Gastroesophageal sphincter (tissue), 4 donors: ENCODE results near the gene POSTN. TPM values are rescaled to one million over a fixed set of nuclear protein-coding genes. Genes with fewer than 3 reads are reported as not detected.
A peak's percentile ranks its signal among the peaks of the same experiment; 100 is the strongest.

Experiments used
- ATAC-seq: fragments of 150-250 bp; one replicate; pipeline ENCODE4 v1.9.1; 2016; ENCODE audit warnings: mild to moderate bottlenecking, moderate library complexity
- H3K27ac ChIP-seq, 4 donors: fragments of 200-600 bp; sonication (generic) in 3 of 4; 1 replicate in 3 of 4; 2 replicates in 1 of 4; pipeline ENCODE4 v1.5.1; 2016 to 2019
- H3K27me3 ChIP-seq: fragments of 200-600 bp; sonication (generic); one replicate; pipeline ENCODE4 v1.5.1; 2019
- H3K36me3 ChIP-seq, 2 donors: fragments of 200-600 bp; sonication (generic); one replicate each; pipeline ENCODE4 v1.5.1; 2019; ENCODE audit warnings: control low read depth in 1 of 2
- H3K4me1 ChIP-seq, 3 donors: fragments of 200-600 bp; sonication (generic); 1 replicate in 2 of 3; 2 replicates in 1 of 3; pipeline ENCODE4 v1.5.1; 2016 to 2019; ENCODE audit warnings: control low read depth in 2 of 3
- H3K4me3 ChIP-seq, 2 donors: fragments of 200-600 bp; sonication (generic); one replicate each; pipeline ENCODE4 v1.5.1; 2019; ENCODE audit warnings: mild to moderate bottlenecking in 1 of 2, moderate library complexity in 1 of 2
- H3K9me3 ChIP-seq, 3 donors: fragments of 200-600 bp; sonication (generic); one replicate each; pipeline ENCODE4 v1.5.1; 2017 to 2019; ENCODE audit warnings: control low read depth in 2 of 3
- EP300 ChIP-seq: sonication (generic); formaldehyde crosslinking; IDR thresholded peaks from one replicate; pipeline ENCODE4 v1.6.1; 2017; ENCODE audit warnings: antibody characterized with exemption, mild to moderate bottlenecking
- POLR2A ChIP-seq, 2 donors: fragments of 450-650 bp; IDR thresholded peaks; one replicate each; pipeline ENCODE4 v1.6.1; 2017; ENCODE audit warnings: antibody characterized with exemption in 2 of 2, mild to moderate bottlenecking in 2 of 2, moderate library complexity in 1 of 2
- POLR2AphosphoS5 ChIP-seq: sonication (generic); formaldehyde crosslinking; IDR thresholded peaks from one replicate; pipeline ENCODE4 v1.6.1; 2017; ENCODE audit warnings: antibody characterized with exemption
- WGBS, 2 donors: methylation state at CpG; one replicate each; pipeline ENCODE4 v1.1.5; 2018; ENCODE audit warnings: low coverage in 1 of 2; 5-methylcytosine and 5-hydroxymethylcytosine counted together
- total RNA-seq, 4 donors: library from RNA; depleted of rRNA; stranded (reverse); fragments of >200 nt; gene quantifications; one replicate each; pipeline ENCODE4 v1.1.0, GENCODE V29; 2016
- TF ChIP-seq, protein P1 (sequence below), 4 experiments: fragments of 200-600 bp in 2 of 4; fragments of 450-650 bp in 2 of 4; sonication (generic) in 1 of 4; IDR thresholded peaks; one replicate each; pipeline ENCODE4 v1.5.1; 2017 to 2019; ENCODE audit warnings: antibody characterized with exemption in 4 of 4, mild to moderate bottlenecking in 2 of 4, moderate library complexity in 2 of 4

POSTN gene
- total RNA-seq, 4 donors from 2014 or later, result 19.0 to 119 (median 55.2) TPM

DNA sequence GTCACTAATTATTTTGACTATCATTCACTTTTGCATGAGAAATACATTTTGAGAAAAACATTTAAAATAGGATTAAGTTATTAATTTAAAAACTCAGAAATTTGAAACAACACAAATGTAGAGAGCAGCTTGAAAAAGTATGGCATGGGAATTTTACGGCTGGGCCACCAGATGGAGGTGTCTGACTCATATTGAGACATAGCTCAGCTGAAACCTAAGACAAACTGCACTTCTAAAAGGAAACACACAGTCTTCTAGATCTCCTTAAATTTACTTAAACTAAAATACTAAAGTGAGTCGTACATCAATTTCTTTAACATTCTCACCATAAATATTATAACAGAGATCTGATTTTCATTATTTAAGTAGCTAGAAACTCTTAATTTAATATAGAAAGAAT, 41.9 kb upstream of the POSTN start:
- no peak for ATAC-seq
- no peak overlapping the region for H3K4me3 ChIP-seq
- TF ChIP-seq, protein P1, sequence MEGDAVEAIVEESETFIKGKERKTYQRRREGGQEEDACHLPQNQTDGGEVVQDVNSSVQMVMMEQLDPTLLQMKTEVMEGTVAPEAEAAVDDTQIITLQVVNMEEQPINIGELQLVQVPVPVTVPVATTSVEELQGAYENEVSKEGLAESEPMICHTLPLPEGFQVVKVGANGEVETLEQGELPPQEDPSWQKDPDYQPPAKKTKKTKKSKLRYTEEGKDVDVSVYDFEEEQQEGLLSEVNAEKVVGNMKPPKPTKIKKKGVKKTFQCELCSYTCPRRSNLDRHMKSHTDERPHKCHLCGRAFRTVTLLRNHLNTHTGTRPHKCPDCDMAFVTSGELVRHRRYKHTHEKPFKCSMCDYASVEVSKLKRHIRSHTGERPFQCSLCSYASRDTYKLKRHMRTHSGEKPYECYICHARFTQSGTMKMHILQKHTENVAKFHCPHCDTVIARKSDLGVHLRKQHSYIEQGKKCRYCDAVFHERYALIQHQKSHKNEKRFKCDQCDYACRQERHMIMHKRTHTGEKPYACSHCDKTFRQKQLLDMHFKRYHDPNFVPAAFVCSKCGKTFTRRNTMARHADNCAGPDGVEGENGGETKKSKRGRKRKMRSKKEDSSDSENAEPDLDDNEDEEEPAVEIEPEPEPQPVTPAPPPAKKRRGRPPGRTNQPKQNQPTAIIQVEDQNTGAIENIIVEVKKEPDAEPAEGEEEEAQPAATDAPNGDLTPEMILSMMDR (IDR thresholded peaks at IDR 0.05), result peak in 2 of 4 experiments; percentile 25
- TF ChIP-seq POLR2AphosphoS5 (no peak), POLR2A (IDR thresholded peaks at IDR 0.05) (no peak), EP300 (no peak)
- no peak overlapping the region for H3K27ac ChIP-seq
- no peaks in the 10 kb centered on the region for H3K4me1 ChIP-seq
- 10 to 15% methylated on average over 2 of the region's 2 CpGs for WGBS, 2 donors
- H3K36me3 ChIP-seq, result no peaks in the 10 kb centered on the region
- H3K27me3 ChIP-seq, result no peaks in the 10 kb centered on the region
- H3K9me3 ChIP-seq, result no peaks in the 10 kb centered on the region

DNA sequence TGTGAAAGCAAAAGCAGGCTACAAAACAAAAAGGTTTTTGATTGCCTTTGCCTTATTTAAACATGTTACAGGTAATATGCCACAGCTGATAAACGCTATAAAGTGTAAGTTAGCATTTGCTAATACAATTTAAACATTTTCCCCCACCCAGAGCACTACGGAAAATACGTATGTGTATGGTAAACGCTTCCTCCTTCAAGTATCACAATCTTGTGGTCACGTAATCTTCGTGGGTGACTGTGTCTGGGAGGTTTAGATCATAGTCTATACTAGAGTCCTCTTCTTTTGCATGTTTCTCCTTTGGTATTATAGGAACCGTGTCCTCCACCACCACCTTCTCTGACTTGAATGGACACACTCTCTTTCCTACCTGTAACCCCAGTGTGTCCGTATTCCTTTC, 38.1 kb upstream of the POSTN start:
- H3K4me1 ChIP-seq, result no peaks in the 10 kb centered on the region
- 81 to 83% methylated on average over 7 to 8 of the region's 8 CpGs for WGBS, 2 donors
- H3K36me3 ChIP-seq, result no peaks in the 10 kb centered on the region
- ATAC-seq, result no peak
- TF ChIP-seq, protein P1 (IDR thresholded peaks at IDR 0.05), result no peak
- no peak for TF ChIP-seq POLR2AphosphoS5
- TF ChIP-seq POLR2A (IDR thresholded peaks at IDR 0.05), result no peak
- no peak for TF ChIP-seq EP300
- H3K4me3 ChIP-seq, result no peak overlapping the region
- no peak overlapping the region for H3K27ac ChIP-seq
- no peaks in the 10 kb centered on the region for H3K9me3 ChIP-seq
- H3K27me3 ChIP-seq, result no peaks in the 10 kb centered on the region

DNA sequence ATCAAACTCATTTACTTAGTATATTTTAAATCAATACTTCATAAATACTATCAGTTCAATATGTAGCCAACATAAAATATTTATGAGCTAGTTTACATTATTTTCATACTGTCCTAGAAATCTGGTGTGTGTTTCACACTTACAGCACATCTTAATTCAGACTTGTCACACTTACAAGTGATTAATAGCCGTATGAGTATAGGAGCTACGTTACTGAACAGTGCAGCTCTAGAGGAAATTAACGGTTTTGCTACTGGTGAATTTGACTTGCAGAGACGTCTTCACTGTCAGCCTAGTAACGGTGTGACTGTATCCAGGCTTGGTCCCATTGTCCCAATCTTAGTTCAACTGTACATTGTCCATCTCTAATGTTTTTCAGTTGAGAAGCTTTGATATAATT, 33.7 kb upstream of the POSTN start:
- no peaks in the 10 kb centered on the region for H3K4me1 ChIP-seq
- no peaks in the 10 kb centered on the region for H3K9me3 ChIP-seq
- H3K27ac ChIP-seq, result no peak overlapping the region
- no peaks in the 10 kb centered on the region for H3K27me3 ChIP-seq
- TF ChIP-seq EP300 (no peak), POLR2AphosphoS5 (no peak), POLR2A (IDR thresholded peaks at IDR 0.05) (no peak)
- TF ChIP-seq, protein P1 (IDR thresholded peaks at IDR 0.05), result no peak
- ATAC-seq, result no peak
- WGBS, 2 donors, result 48 to 61% methylated on average over 5 of the region's 5 CpGs
- H3K4me3 ChIP-seq, result no peak overlapping the region
- no peaks in the 10 kb centered on the region for H3K36me3 ChIP-seq

GRCh38 chr13:37627428-37627827, 28.9 kb upstream of the POSTN start:
- 64 to 69% methylated on average over 4 of the region's 4 CpGs for WGBS, 2 donors
- H3K4me1 ChIP-seq, result no peaks in the 10 kb centered on the region
- TF ChIP-seq EP300 (no peak), POLR2A (IDR thresholded peaks at IDR 0.05) (no peak), POLR2AphosphoS5 (no peak)
- TF ChIP-seq, protein P1 (IDR thresholded peaks at IDR 0.05), result no peak
- no peak overlapping the region for H3K27ac ChIP-seq
- H3K4me3 ChIP-seq, result no peak overlapping the region
- H3K9me3 ChIP-seq, result no peaks in the 10 kb centered on the region
- no peaks in the 10 kb centered on the region for H3K27me3 ChIP-seq
- H3K36me3 ChIP-seq, result no peaks in the 10 kb centered on the region
- ATAC-seq, result no peak

DNA sequence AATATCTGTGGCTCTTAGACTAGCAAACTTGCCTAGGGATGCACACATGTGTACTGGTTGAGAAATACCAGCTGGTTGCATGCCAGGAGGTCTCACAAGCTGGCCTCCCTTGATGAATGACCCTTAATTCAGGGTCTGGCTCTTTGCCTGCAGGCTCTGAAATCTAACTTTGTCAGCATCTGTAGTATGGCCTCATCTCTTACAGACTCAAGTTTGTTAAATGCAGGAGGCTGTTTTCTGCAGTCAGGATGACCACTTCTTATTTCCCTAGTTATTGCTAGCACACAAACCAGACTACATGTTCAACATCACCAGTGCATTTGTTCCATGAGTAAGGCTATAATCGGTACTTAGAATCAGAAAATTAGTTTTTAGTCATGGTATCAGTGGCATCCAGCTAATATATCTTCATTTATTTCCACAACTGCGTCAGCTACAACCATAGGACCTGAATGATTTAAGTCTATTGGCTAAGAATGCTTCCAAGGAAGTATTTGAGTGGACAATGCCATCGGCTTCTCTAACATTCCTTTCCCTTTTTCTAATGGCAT, 23.3 kb upstream of the POSTN start:
- no peak overlapping the region for H3K4me3 ChIP-seq
- TF ChIP-seq POLR2AphosphoS5 (peak; percentile 42), POLR2A (IDR thresholded peaks at IDR 0.05) (no peak)
- no peak for ATAC-seq
- H3K27me3 ChIP-seq, result no peaks in the 10 kb centered on the region
- H3K36me3 ChIP-seq, result no peaks in the 10 kb centered on the region
- 62 to 85% methylated on average over 3 of the region's 3 CpGs for WGBS, 2 donors
- H3K27ac ChIP-seq, result no peak overlapping the region
- peaks cover 0 to 16% (median 0%) of the 10 kb centered on the region in 3 donors for H3K4me1 ChIP-seq
- no peaks in the 10 kb centered on the region for H3K9me3 ChIP-seq
